HepG2 (cell line): Measurements from ENCODE around the gene SLC2A5. TPM values are rescaled to one million over a fixed set of nuclear protein-coding genes. Genes with fewer than 3 reads are reported as not detected.

ENCODE experiments used
- ATF7-NPFF ChIP-seq: sonication (generic); formaldehyde crosslinking; IDR thresholded peaks from 2 replicates; pipeline ENCODE4 v1.8.1; 2023; ENCODE audit warnings: mild to moderate bottlenecking, low read depth, missing genetic modification reagents, moderate library complexity
- BRD4 ChIP-seq: sonication (generic); formaldehyde crosslinking; IDR thresholded peaks from 2 replicates; pipeline ENCODE4 v1.4.0; 2020; ENCODE audit warnings: missing genetic modification reagents
- FOXC1 ChIP-seq: sonication (generic); formaldehyde crosslinking; IDR thresholded peaks from 2 replicates; pipeline ENCODE4 v1.8.0; 2022; ENCODE audit warnings: mild to moderate bottlenecking, missing genetic modification reagents, borderline replicate concordance
- HNRNPH1 ChIP-seq: fragments of 200-400 bp; formaldehyde crosslinking; optimal IDR thresholded peaks from 2 replicates; pipeline ENCODE3; 2017; ENCODE audit warnings: mild to moderate bottlenecking, low read depth, low read length
- KLF16 ChIP-seq, 2 experiments: sonication (generic) in 1 of 2; formaldehyde crosslinking in 1 of 2; IDR thresholded peaks; 2 replicates each; pipeline versions ENCODE4 v1.6.1 to v1.8.0; 2016 to 2023; ENCODE audit warnings: missing genetic modification reagents in 2 of 2, missing compliant biosample characterization in 1 of 2
- MTA1 ChIP-seq: sonication (generic); formaldehyde crosslinking; IDR thresholded peaks from 2 replicates; pipeline ENCODE4 v1.4.0; 2020; ENCODE audit warnings: missing genetic modification reagents, mild to moderate bottlenecking, borderline replicate concordance
- SNRNP70 ChIP-seq: fragments of 200-400 bp; formaldehyde crosslinking; IDR thresholded peaks from 2 replicates; pipeline ENCODE4 v1.6.1; 2017; ENCODE audit warnings: mild to moderate bottlenecking, low read depth, low read length, moderate library complexity
- ZFP62 ChIP-seq: sonication (generic); formaldehyde crosslinking; IDR thresholded peaks from 2 replicates; pipeline ENCODE4 v1.4.0; 2020; ENCODE audit warnings: missing genetic modification reagents
- ZNF83 ChIP-seq: sonication (generic); formaldehyde crosslinking; IDR thresholded peaks from 2 replicates; pipeline ENCODE4 v1.4.0; 2020; ENCODE audit warnings: missing genetic modification reagents, mild to moderate bottlenecking, borderline replicate concordance
- ZSCAN20 ChIP-seq: sonication (generic); formaldehyde crosslinking; IDR thresholded peaks from 2 replicates; pipeline ENCODE4 v1.4.0; 2020; ENCODE audit warnings: missing genetic modification reagents, mild to moderate bottlenecking, borderline replicate concordance
- polyA plus RNA-seq, 8 experiments: library from polyadenylated mRNA; depleted of rRNA in 3 of 8; stranded (reverse) in 7 of 8; unstranded in 1 of 8; fragments of >200 nt; fragmentation: Illumina TruSeq in 4 of 8; extraction: Trizol in 4 of 8; gene quantifications; 2 replicates each; pipeline versions ENCODE4 v1.2.1 to v1.2.3, GENCODE V29; 2011 to 2016; ENCODE audit warnings: low read depth in 4 of 8, missing spikeins in 1 of 8, mixed read lengths in 1 of 8; ENCODE audit not compliant: insufficient read depth in 1 of 8
- total RNA-seq, 5 experiments: library from RNA; depleted of rRNA; stranded (reverse); fragments of >200 nt; fragmentation: Illumina TruSeq; extraction: Trizol; gene quantifications; 2 replicates each; pipeline ENCODE4 v1.2.3, GENCODE V29; 2016; ENCODE audit warnings: low read depth in 1 of 5
- TF ChIP-seq, protein P1 (sequence below): sonication (generic); formaldehyde crosslinking; IDR thresholded peaks from 2 replicates; pipeline ENCODE4 v1.5.0; 2020; ENCODE audit warnings: mild to moderate bottlenecking, missing genetic modification reagents
- TF ChIP-seq, protein P2 (sequence below): sonication (generic); formaldehyde crosslinking; IDR thresholded peaks from 2 replicates; pipeline ENCODE4 v1.4.0; 2020; ENCODE audit warnings: missing genetic modification reagents
- TF ChIP-seq, protein P3 (sequence below): sonication (generic); formaldehyde crosslinking; conservative IDR thresholded peaks from 2 replicates; pipeline ENCODE4 v1.8.0; 2022; ENCODE audit warnings: mild to moderate bottlenecking, moderate library complexity, missing genetic modification reagents
- TF ChIP-seq, protein P4 (sequence below): sonication (generic); formaldehyde crosslinking; IDR thresholded peaks from 2 replicates; pipeline ENCODE4 v1.4.0; 2020; ENCODE audit warnings: missing genetic modification reagents
- TF ChIP-seq, protein P5 (sequence below): sonication (generic); formaldehyde crosslinking; IDR thresholded peaks from 2 replicates; pipeline ENCODE4 v1.4.0; 2020; ENCODE audit warnings: low read depth, mild to moderate bottlenecking, missing genetic modification reagents
- TF ChIP-seq, protein P6 (sequence below): IDR thresholded peaks from 2 replicates; pipeline ENCODE4 v1.6.1; 2016; ENCODE audit warnings: missing biosample characterization, missing genetic modification reagents, low read depth

The SLC2A5 gene
- total and polyA plus RNA-seq, 2 of the 13 experiments (the other 11 are each of a cell fraction or from before 2014, with no cell fraction given): 0.04 to 0.54 TPM

DNA sequence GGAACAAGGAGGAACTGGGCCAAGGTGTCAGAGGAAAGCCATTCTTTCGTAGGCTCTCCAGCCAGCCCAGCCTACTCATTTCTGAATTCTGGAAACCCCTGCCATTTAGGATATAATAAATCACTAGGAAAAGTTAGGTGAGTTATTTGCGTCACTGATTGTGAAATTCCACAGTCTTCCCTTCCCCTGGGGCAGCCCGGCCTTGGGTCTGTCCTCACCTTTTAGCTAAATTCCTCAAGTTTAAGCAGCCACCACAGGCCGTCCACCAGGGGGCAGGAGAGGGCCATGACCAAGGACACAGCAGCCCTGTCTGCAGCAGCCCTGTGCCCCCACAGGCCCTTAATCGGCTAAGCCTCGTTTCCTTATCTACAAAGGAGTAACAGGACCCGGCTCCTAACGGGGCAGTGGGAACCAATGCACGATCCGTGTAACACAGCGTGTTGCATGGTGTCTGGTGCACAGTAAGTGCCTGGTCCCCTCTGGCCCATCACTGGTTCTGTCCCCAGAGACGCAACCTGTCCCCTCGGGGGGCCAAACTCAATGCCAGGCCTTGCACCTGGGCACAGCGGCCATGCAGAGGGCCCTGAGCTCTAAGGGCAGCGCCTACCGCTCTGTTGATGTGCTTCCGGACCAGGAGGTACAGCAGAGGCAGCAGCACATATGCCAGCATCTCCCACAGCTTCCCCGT, 41.4 kb upstream of the SLC2A5 start (continued):
- TF ChIP-seq, protein P1, sequence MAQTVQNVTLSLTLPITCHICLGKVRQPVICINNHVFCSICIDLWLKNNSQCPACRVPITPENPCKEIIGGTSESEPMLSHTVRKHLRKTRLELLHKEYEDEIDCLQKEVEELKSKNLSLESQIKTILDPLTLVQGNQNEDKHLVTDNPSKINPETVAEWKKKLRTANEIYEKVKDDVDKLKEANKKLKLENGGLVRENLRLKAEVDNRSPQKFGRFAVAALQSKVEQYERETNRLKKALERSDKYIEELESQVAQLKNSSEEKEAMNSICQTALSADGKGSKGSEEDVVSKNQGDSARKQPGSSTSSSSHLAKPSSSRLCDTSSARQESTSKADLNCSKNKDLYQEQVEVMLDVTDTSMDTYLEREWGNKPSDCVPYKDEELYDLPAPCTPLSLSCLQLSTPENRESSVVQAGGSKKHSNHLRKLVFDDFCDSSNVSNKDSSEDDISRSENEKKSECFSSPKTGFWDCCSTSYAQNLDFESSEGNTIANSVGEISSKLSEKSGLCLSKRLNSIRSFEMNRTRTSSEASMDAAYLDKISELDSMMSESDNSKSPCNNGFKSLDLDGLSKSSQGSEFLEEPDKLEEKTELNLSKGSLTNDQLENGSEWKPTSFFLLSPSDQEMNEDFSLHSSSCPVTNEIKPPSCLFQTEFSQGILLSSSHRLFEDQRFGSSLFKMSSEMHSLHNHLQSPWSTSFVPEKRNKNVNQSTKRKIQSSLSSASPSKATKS (CRISPR knock-in tag): no peak
- TF ChIP-seq, protein P2, sequence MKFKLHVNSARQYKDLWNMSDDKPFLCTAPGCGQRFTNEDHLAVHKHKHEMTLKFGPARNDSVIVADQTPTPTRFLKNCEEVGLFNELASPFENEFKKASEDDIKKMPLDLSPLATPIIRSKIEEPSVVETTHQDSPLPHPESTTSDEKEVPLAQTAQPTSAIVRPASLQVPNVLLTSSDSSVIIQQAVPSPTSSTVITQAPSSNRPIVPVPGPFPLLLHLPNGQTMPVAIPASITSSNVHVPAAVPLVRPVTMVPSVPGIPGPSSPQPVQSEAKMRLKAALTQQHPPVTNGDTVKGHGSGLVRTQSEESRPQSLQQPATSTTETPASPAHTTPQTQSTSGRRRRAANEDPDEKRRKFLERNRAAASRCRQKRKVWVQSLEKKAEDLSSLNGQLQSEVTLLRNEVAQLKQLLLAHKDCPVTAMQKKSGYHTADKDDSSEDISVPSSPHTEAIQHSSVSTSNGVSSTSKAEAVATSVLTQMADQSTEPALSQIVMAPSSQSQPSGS (CRISPR knock-in tag): 0 out of 2 replicates have a peak, but pooled peaks have one; percentile 52
- TF ChIP-seq, protein P3, sequence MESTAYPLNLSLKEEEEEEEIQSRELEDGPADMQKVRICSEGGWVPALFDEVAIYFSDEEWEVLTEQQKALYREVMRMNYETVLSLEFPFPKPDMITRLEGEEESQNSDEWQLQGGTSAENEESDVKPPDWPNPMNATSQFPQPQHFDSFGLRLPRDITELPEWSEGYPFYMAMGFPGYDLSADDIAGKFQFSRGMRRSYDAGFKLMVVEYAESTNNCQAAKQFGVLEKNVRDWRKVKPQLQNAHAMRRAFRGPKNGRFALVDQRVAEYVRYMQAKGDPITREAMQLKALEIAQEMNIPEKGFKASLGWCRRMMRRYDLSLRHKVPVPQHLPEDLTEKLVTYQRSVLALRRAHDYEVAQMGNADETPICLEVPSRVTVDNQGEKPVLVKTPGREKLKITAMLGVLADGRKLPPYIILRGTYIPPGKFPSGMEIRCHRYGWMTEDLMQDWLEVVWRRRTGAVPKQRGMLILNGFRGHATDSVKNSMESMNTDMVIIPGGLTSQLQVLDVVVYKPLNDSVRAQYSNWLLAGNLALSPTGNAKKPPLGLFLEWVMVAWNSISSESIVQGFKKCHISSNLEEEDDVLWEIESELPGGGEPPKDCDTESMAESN (CRISPR knock-in tag): no peak
- TF ChIP-seq KLF16 (CRISPR knock-in tag; IDR thresholded peaks at IDR 0.05): no peak
- TF ChIP-seq, protein P4, sequence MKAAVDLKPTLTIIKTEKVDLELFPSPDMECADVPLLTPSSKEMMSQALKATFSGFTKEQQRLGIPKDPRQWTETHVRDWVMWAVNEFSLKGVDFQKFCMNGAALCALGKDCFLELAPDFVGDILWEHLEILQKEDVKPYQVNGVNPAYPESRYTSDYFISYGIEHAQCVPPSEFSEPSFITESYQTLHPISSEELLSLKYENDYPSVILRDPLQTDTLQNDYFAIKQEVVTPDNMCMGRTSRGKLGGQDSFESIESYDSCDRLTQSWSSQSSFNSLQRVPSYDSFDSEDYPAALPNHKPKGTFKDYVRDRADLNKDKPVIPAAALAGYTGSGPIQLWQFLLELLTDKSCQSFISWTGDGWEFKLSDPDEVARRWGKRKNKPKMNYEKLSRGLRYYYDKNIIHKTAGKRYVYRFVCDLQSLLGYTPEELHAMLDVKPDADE (CRISPR knock-in tag): no peak
- no peak for TF ChIP-seq HNRNPH1
- TF ChIP-seq, protein P5, sequence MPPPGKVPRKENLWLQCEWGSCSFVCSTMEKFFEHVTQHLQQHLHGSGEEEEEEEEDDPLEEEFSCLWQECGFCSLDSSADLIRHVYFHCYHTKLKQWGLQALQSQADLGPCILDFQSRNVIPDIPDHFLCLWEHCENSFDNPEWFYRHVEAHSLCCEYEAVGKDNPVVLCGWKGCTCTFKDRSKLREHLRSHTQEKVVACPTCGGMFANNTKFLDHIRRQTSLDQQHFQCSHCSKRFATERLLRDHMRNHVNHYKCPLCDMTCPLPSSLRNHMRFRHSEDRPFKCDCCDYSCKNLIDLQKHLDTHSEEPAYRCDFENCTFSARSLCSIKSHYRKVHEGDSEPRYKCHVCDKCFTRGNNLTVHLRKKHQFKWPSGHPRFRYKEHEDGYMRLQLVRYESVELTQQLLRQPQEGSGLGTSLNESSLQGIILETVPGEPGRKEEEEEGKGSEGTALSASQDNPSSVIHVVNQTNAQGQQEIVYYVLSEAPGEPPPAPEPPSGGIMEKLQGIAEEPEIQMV: no peak
- no peak for TF ChIP-seq ZSCAN20
- TF ChIP-seq, protein P6, sequence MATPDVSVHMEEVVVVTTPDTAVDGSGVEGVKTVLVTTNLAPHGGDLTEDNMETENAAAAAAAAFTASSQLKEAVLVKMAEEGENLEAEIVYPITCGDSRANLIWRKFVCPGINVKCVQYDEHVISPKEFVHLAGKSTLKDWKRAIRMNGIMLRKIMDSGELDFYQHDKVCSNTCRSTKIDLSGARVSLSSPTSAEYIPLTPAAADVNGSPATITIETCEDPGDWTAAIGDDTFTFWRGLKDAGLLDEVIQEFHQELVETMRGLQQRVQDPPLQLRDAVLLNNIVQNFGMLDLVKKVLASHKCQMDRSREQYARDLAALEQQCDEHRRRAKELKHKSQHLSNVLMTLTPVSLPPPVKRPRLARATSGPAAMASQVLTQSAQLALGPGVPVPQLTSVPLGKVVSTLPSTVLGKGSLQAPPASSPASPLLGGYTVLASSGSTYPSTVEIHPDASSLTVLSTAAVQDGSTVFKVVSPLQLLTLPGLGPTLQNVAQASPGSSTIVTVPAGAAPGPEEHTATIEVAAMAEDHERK: no peak
- no peak for TF ChIP-seq ATF7-NPFF (CRISPR knock-in tag)
- TF ChIP-seq BRD4 (CRISPR knock-in tag): no peak
- no peak for TF ChIP-seq SNRNP70
- TF ChIP-seq FOXC1: no peak; the same call in 1 of the 2 replicates
- TF ChIP-seq ZNF83 (CRISPR knock-in tag): no peak
- TF ChIP-seq MTA1 (CRISPR knock-in tag): peak; percentile 78; the same call in 1 of the 2 replicates
- no peak for TF ChIP-seq ZFP62 (CRISPR knock-in tag)
